Measurements from ENCODE around the gene FOXA2. TPM values are rescaled to one million over a fixed set of nuclear protein-coding genes. Genes with fewer than 3 reads are reported as not detected.
A peak's percentile ranks its signal among the peaks of the same experiment; 100 is the strongest.
"Not testable (repeated sequence)": the region's sequence is repeated elsewhere in the genome, so short reads cannot be mapped to it uniquely, and the experiment has no call there.

Gene FOXA2
- 2.3 and 4.5 TPM in 2 replicates for total RNA-seq (2014; rRNA removed; shearing (Covaris generic); ENCODE audit: low replicate concordance)

- in situ Hi-C loops (cut with HindIII; ENCODE audit: low pct_unique_long_range_greater_than_20kb, low sequenced_read_pairs) = loop anchor here (25.0 kb wide), 1 partner anchor 247 kb away; no protein-coding TSS in a partner anchor
- DNase-seq (ENCODE audit: low read depth) = no peak
Observed at GRCh38 chr20:22584522-22584921, at the start of gene FOXA2. Gene FOXA2, minus strand, starts transcription at chr20:22584572. Its CDS starts 294 bp downstream, at chr20:22584278.

GRCh38 chr20:22630701-22631100 lies 46.3 kb upstream of the FOXA2 start:
- in situ Hi-C loops (cut with HindIII; ENCODE audit: low pct_unique_long_range_greater_than_20kb, low sequenced_read_pairs) = no loop called here
- DNase-seq (ENCODE audit: low read depth) = no peak

GRCh38 chr20:22629927-22630326 lies 45.6 kb upstream of the FOXA2 start:
- no peak for DNase-seq (ENCODE audit: low read depth)
- in situ Hi-C loops (cut with HindIII; ENCODE audit: low pct_unique_long_range_greater_than_20kb, low sequenced_read_pairs) = no loop called here

- in situ Hi-C loops (cut with HindIII; ENCODE audit: low pct_unique_long_range_greater_than_20kb, low sequenced_read_pairs) = no loop called here
- no peak for DNase-seq (ENCODE audit: low read depth)
Observed at GRCh38 chr20:22629447-22629846, 45.1 kb upstream of the FOXA2 start.

- in situ Hi-C loops (cut with HindIII; ENCODE audit: low pct_unique_long_range_greater_than_20kb, low sequenced_read_pairs) = no loop called here
- DNase-seq (ENCODE audit: low read depth) = no peak
Observed at GRCh38 chr20:22626496-22626895, 42.1 kb upstream of the FOXA2 start.

GRCh38 chr20:22623211-22623610 lies 38.8 kb upstream of the FOXA2 start:
- DNase-seq (ENCODE audit: low read depth) = peak; percentile 5
- in situ Hi-C loops (cut with HindIII; ENCODE audit: low pct_unique_long_range_greater_than_20kb, low sequenced_read_pairs) = no loop called here

GRCh38 chr20:22620342-22620741 lies 36.0 kb upstream of the FOXA2 start:
- no peak for DNase-seq (ENCODE audit: low read depth)
- in situ Hi-C loops (cut with HindIII; ENCODE audit: low pct_unique_long_range_greater_than_20kb, low sequenced_read_pairs) = no loop called here

GRCh38 chr20:22619806-22620205 lies 35.4 kb upstream of the FOXA2 start:
- in situ Hi-C loops (cut with HindIII; ENCODE audit: low pct_unique_long_range_greater_than_20kb, low sequenced_read_pairs) = no loop called here
- DNase-seq (ENCODE audit: low read depth) = no peak

GRCh38 chr20:22619272-22619671 lies 34.9 kb upstream of the FOXA2 start:
- in situ Hi-C loops (cut with HindIII; ENCODE audit: low pct_unique_long_range_greater_than_20kb, low sequenced_read_pairs) = no loop called here
- no peak for DNase-seq (ENCODE audit: low read depth)

GRCh38 chr20:22617160-22617559 lies 32.8 kb upstream of the FOXA2 start:
- in situ Hi-C loops (cut with HindIII; ENCODE audit: low pct_unique_long_range_greater_than_20kb, low sequenced_read_pairs) = no loop called here
- peak; percentile 14 for DNase-seq (ENCODE audit: low read depth)

- in situ Hi-C loops (cut with HindIII; ENCODE audit: low pct_unique_long_range_greater_than_20kb, low sequenced_read_pairs) = no loop called here
- DNase-seq (ENCODE audit: low read depth) = no peak
Observed at GRCh38 chr20:22616551-22616950, 32.2 kb upstream of the FOXA2 start.

GRCh38 chr20:22615425-22615824 lies 31.1 kb upstream of the FOXA2 start:
- in situ Hi-C loops (cut with HindIII; ENCODE audit: low pct_unique_long_range_greater_than_20kb, low sequenced_read_pairs) = no loop called here
- no peak for DNase-seq (ENCODE audit: low read depth)

GRCh38 chr20:22611636-22612035 lies 27.3 kb upstream of the FOXA2 start:
- DNase-seq (ENCODE audit: low read depth) = no peak
- in situ Hi-C loops (cut with HindIII; ENCODE audit: low pct_unique_long_range_greater_than_20kb, low sequenced_read_pairs) = no loop called here

- in situ Hi-C loops (cut with HindIII; ENCODE audit: low pct_unique_long_range_greater_than_20kb, low sequenced_read_pairs) = no loop called here
- no peak for DNase-seq (ENCODE audit: low read depth)
Observed at GRCh38 chr20:22607695-22608094, 23.3 kb upstream of the FOXA2 start.

GRCh38 chr20:22604815-22605214 lies 20.4 kb upstream of the FOXA2 start:
- in situ Hi-C loops (cut with HindIII; ENCODE audit: low pct_unique_long_range_greater_than_20kb, low sequenced_read_pairs) = no loop called here
- no peak for DNase-seq (ENCODE audit: low read depth)

- no peak for DNase-seq (ENCODE audit: low read depth)
- in situ Hi-C loops (cut with HindIII; ENCODE audit: low pct_unique_long_range_greater_than_20kb, low sequenced_read_pairs) = no loop called here
Observed at GRCh38 chr20:22601361-22602141, 17.2 kb upstream of the FOXA2 start.

GRCh38 chr20:22599258-22599657 lies 14.9 kb upstream of the FOXA2 start:
- DNase-seq (ENCODE audit: low read depth) = not testable (repeated sequence)
- in situ Hi-C loops (cut with HindIII; ENCODE audit: low pct_unique_long_range_greater_than_20kb, low sequenced_read_pairs) = loop anchor here (25.0 kb wide), 1 partner anchor 262 kb away; no protein-coding TSS in a partner anchor

- no peak for DNase-seq (ENCODE audit: low read depth)
- in situ Hi-C loops (cut with HindIII; ENCODE audit: low pct_unique_long_range_greater_than_20kb, low sequenced_read_pairs) = loop anchor here (25.0 kb wide), 1 partner anchor 260 kb away; no protein-coding TSS in a partner anchor
Observed at GRCh38 chr20:22597303-22597702, 12.9 kb upstream of the FOXA2 start.

GRCh38 chr20:22590662-22591061 lies 6.3 kb upstream of the FOXA2 start:
- in situ Hi-C loops (cut with HindIII; ENCODE audit: low pct_unique_long_range_greater_than_20kb, low sequenced_read_pairs) = loop anchor here (25.0 kb wide), 1 partner anchor 253 kb away; no protein-coding TSS in a partner anchor
- no peak for DNase-seq (ENCODE audit: low read depth)

All from Caki2 (cell line).